Skeletal muscle tissue (tissue), 4 donors: ENCODE data around the gene WDR33. TPM values are rescaled to one million over a fixed set of nuclear protein-coding genes. Genes with fewer than 3 reads are reported as not detected.

ENCODE experiments used
- H3K27ac ChIP-seq: one replicate; pipeline ENCODE4 v1.7.0; 2013; ENCODE audit warnings: mild to moderate bottlenecking, low read depth, low read length, inconsistent platforms
- H3K27me3 ChIP-seq, 3 donors: one replicate each; pipeline ENCODE4 v1.7.0; 2013; ENCODE audit warnings: low read length in 3 of 3; ENCODE audit not compliant: control insufficient read depth in 3 of 3, insufficient read depth in 3 of 3
- H3K36me3 ChIP-seq, 3 donors: one replicate each; pipeline ENCODE4 v1.7.0; 2013; ENCODE audit warnings: low read length in 3 of 3; ENCODE audit not compliant: control insufficient read depth in 3 of 3, insufficient read depth in 3 of 3
- H3K4me1 ChIP-seq, 3 donors: one replicate each; pipeline ENCODE4 v1.7.0; 2013; ENCODE audit warnings: low read length in 3 of 3, mild to moderate bottlenecking in 3 of 3; ENCODE audit not compliant: control insufficient read depth in 3 of 3, insufficient read depth in 3 of 3
- H3K4me3 ChIP-seq, 3 donors: one replicate each; pipeline ENCODE4 v1.7.0; 2013; ENCODE audit warnings: low read length in 3 of 3
- H3K9ac ChIP-seq, 3 donors: one replicate each; pipeline ENCODE4 v1.7.0; 2013; ENCODE audit warnings: low read length in 3 of 3, mild to moderate bottlenecking in 3 of 3, moderate library complexity in 2 of 3, low read depth in 1 of 3
- H3K9me3 ChIP-seq, 3 donors: one replicate each; pipeline ENCODE4 v1.7.0; 2013; ENCODE audit warnings: low read length in 3 of 3; ENCODE audit not compliant: control insufficient read depth in 3 of 3
- total RNA-seq: library from RNA; depleted of rRNA; stranded (reverse); fragments of >200 nt; gene quantifications from one replicate; pipeline ENCODE4 v1.2.3, GENCODE V29; 2014
- donor health status: Osteomylitis.

WDR33 gene
- total RNA-seq, 1 donor from 2014 or later: 41.2 TPM

GRCh38 chr2:127670055-127670956 lies 140.7 kb downstream of the WDR33 start:
- peaks cover 14 to 16% (median 15%) of the 10 kb centered on the region in 3 donors for H3K4me1 ChIP-seq
- peaks cover 0 to 22% (median 16%) of the 10 kb centered on the region in 3 donors for H3K27me3 ChIP-seq
- H3K27ac ChIP-seq: no peak overlapping the region
- H3K36me3 ChIP-seq: no peaks in the 10 kb centered on the region
- H3K9me3 ChIP-seq: no peaks in the 10 kb centered on the region
- no peak overlapping the region for H3K9ac ChIP-seq
- no peak overlapping the region for H3K4me3 ChIP-seq

- H3K36me3 ChIP-seq: no peaks in the 10 kb centered on the region
- peaks cover 0 to 25% (median 11%) of the 10 kb centered on the region in 3 donors for H3K27me3 ChIP-seq
- H3K9me3 ChIP-seq: no peaks in the 10 kb centered on the region
- peaks cover 10 to 24% (median 21%) of the 10 kb centered on the region in 3 donors for H3K4me1 ChIP-seq
- no peak overlapping the region for H3K27ac ChIP-seq
- H3K4me3 ChIP-seq: no peak overlapping the region
- H3K9ac ChIP-seq: no peak overlapping the region
Measured at GRCh38 chr2:127669056-127669455, 141.9 kb downstream of the WDR33 start.

GRCh38 chr2:127665267-127665893 lies 145.6 kb downstream of the WDR33 start:
- no peak overlapping the region for H3K27ac ChIP-seq
- H3K4me3 ChIP-seq: peak overlapping the region in 1 of 3 donors; percentile 31

GRCh38 chr2:127664895-127665225 lies 146.1 kb downstream of the WDR33 start:
- Histone ChIP-seq H3K9ac (peak overlapping the region in 2 of 3 donors; percentile 32 to 76), H3K36me3 (peaks cover 0 to 2% (median 0%) of the 10 kb centered on the region in 3 donors), H3K27me3 (peaks cover 0 to 25% (median 2%) of the 10 kb centered on the region in 3 donors), H3K27ac (peak overlapping the region; percentile 30), H3K9me3 (no peaks in the 10 kb centered on the region), H3K4me3 (peak overlapping the region in 2 of 3 donors; percentile 54 to 65), H3K4me1 (peaks cover 23 to 34% (median 33%) of the 10 kb centered on the region in 3 donors)

More at GRCh38 chr2:127665267-127665893, 145.6 kb downstream of the WDR33 start:
- Histone ChIP-seq H3K4me1 (peaks cover 23 to 34% (median 30%) of the 10 kb centered on the region in 3 donors), H3K27me3 (peaks cover 0 to 25% (median 2%) of the 10 kb centered on the region in 3 donors), H3K9me3 (no peaks in the 10 kb centered on the region), H3K36me3 (no peaks in the 10 kb centered on the region), H3K9ac (peak overlapping the region in 1 of 3 donors; percentile 76)

- Histone ChIP-seq H3K27me3 (peaks cover 0 to 25% (median 2%) of the 10 kb centered on the region in 3 donors), H3K4me3 (peak overlapping the region; percentile 51 to 65 (median 54)), H3K9me3 (no peaks in the 10 kb centered on the region), H3K27ac (peak overlapping the region; percentile 30), H3K4me1 (peaks cover 25 to 39% (median 37%) of the 10 kb centered on the region in 3 donors), H3K9ac (peak overlapping the region in 2 of 3 donors; percentile 32 to 76), H3K36me3 (peaks cover 0 to 2% (median 0%) of the 10 kb centered on the region in 3 donors)
Measured at GRCh38 chr2:127664065-127664894, 146.7 kb downstream of the WDR33 start.

GRCh38 chr2:127663566-127664064 lies 147.4 kb downstream of the WDR33 start:
- Histone ChIP-seq H3K27me3 (peaks cover 0 to 25% (median 2%) of the 10 kb centered on the region in 3 donors), H3K36me3 (peaks cover 0 to 2% (median 0%) of the 10 kb centered on the region in 3 donors), H3K27ac (peak overlapping the region; percentile 30), H3K9me3 (no peaks in the 10 kb centered on the region), H3K4me3 (peak overlapping the region in 2 of 3 donors; percentile 43 to 60), H3K9ac (no peak overlapping the region), H3K4me1 (peaks cover 32 to 45% (median 43%) of the 10 kb centered on the region in 3 donors)

- peaks cover 34 to 48% (median 47%) of the 10 kb centered on the region in 3 donors for H3K4me1 ChIP-seq
- H3K27ac ChIP-seq: no peak overlapping the region
- peak overlapping the region; percentile 30 to 41 (median 34) for H3K4me3 ChIP-seq
Measured at GRCh38 chr2:127662937-127663565, 147.9 kb downstream of the WDR33 start.

GRCh38 chr2:127661949-127662510 lies 148.9 kb downstream of the WDR33 start:
- Histone ChIP-seq H3K4me3 (no peak overlapping the region), H3K36me3 (peaks cover 0 to 2% (median 0%) of the 10 kb centered on the region in 3 donors), H3K27ac (no peak overlapping the region), H3K9me3 (no peaks in the 10 kb centered on the region), H3K27me3 (peaks cover 0 to 25% (median 2%) of the 10 kb centered on the region in 3 donors), H3K9ac (peak overlapping the region in 1 of 3 donors; percentile 57), H3K4me1 (peaks cover 35 to 56% (median 47%) of the 10 kb centered on the region in 3 donors)

More at GRCh38 chr2:127662937-127663565, 147.9 kb downstream of the WDR33 start:
- H3K9ac ChIP-seq: no peak overlapping the region
- H3K36me3 ChIP-seq: peaks cover 0 to 2% (median 0%) of the 10 kb centered on the region in 3 donors
- H3K27me3 ChIP-seq: peaks cover 0 to 25% (median 2%) of the 10 kb centered on the region in 3 donors
- H3K9me3 ChIP-seq: no peaks in the 10 kb centered on the region
